Stimulated activated effector memory CD8-positive, alpha-beta T cell treated with anti-CD3 and anti-CD28 coated beads, Interleukin-12 subunit alpha, Interleukin-12 subunit beta, amount 100 ng/mL, for 72 hours (primary cell): ENCODE measurements around the gene PGC.

Experiments used
- ATAC-seq: fragments of 150-1000 bp; cut with Tn5 transposase; 2 replicates; pipeline ENCODE4 v1.10.0; 2021
- DNase-seq, 2 donors: peaks; one replicate each; pipeline ENCODE4 v3.0.0; 2021 to 2022; ENCODE audit warnings: low spot score in 2 of 2
- H3K27ac Mint-ChIP-seq: one replicate; pipeline ENCODE4 v1.8.0; 2022; ENCODE audit warnings: mild to moderate bottlenecking, mixed read lengths
- H3K36me3 Mint-ChIP-seq: one replicate; pipeline ENCODE4 v1.8.0; 2022; ENCODE audit warnings: mild to moderate bottlenecking, mixed read lengths
- H3K4me1 Mint-ChIP-seq: one replicate; pipeline ENCODE4 v1.8.0; 2022; ENCODE audit warnings: mixed read lengths
- H3K4me3 Mint-ChIP-seq: one replicate; pipeline ENCODE4 v1.8.0; 2022; ENCODE audit warnings: mild to moderate bottlenecking, mixed read lengths
- H3K9me3 Mint-ChIP-seq: one replicate; pipeline ENCODE4 v1.8.0; 2022; ENCODE audit warnings: mixed read lengths

Gene PGC

DNA sequence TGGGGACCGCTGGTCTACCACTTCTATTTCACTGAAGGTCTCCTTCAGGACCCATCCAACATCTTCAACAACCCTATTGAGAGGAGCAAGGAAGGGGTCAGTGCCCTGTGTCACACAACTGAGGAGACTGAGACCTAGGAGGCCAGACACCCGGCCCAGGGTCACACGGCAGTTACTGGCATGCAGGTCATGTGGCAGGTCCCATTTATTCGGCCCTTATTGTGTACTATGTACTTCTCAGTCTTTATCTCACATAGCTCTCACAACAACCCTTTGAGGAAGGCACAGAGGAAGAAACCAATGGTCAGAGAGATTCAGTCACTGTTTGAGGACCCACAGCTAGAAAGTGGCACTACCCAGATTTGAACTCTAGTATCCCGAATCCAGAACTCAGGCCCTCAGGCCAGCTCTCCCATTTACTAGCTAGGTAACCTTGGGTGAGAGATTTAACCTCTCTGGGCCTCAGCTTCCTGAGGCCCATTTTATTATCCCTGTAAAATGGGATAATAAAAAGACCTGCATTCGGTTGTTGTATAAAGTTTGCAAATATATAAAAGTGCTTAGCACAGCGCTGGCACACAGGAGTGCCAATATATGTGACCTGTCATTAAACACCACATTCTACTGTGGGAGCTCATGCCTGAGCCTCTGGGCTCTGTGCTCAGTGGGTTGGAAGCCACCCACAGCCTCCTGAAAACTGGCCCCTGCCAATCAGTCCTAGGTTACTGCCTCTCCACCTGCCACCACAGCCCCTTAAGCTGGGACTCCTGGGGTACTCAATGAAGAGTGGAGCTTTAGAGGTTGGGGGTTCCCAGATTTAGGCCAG lies 27.5 kb downstream of the PGC start:
- Mint-ChIP-seq H3K4me1 (peaks cover 54% of the 10 kb centered on the region), H3K4me3 (no peak overlapping the region), H3K9me3 (no peaks in the 10 kb centered on the region), H3K36me3 (no peaks in the 10 kb centered on the region), H3K27ac (peak overlapping the region; percentile 33)
- ATAC-seq = no peak
- no peak for DNase-seq

DNA sequence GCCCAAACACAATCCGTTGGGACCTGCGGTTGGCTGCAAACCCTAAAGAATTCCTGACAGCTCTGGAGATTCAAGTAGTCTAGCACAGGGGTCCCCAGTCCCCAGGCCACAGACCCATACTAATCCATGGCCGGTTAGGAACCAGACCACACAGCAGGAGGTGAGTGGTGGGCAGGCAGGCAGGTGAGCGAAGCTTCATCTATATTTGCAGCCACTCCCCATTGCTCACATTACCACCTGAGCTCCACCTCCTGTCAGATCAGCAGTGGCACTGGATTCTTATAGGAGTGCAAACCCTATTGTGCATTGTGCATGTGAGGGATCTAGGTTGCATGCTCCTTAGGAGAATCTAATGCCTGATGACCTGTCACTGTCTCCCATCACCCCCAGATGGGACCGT lies 28.4 kb downstream of the PGC start:
- no peak for ATAC-seq
- Mint-ChIP-seq H3K4me1 (peaks cover 53% of the 10 kb centered on the region), H3K27ac (no peak overlapping the region)

DNA sequence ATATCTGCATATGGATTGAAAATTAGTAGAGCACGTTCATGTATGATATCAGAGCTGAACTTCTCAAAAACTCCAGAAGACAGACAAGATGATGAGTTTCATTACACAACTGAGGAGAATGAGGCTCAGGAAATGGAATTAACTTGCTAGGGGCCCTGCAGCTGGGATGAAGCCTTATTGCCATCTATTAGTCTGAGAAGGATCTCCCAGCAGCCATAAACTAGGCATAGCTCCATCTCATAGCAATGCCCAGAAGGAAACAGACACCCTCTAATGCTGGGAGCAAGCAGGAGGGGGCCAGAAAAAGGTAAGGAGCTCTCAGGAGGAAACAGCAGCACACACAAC lies 29.8 kb downstream of the PGC start:
- no peaks in the 10 kb centered on the region for H3K36me3 Mint-ChIP-seq
- no peak overlapping the region for H3K4me3 Mint-ChIP-seq
- peaks cover 60% of the 10 kb centered on the region for H3K4me1 Mint-ChIP-seq
- H3K27ac Mint-ChIP-seq = peak overlapping the region; percentile 58
- no peak for ATAC-seq
- no peaks in the 10 kb centered on the region for H3K9me3 Mint-ChIP-seq
- DNase-seq = no peak

More for the DNA sequence above, 28.4 kb downstream of the PGC start:
- DNase-seq = no peak
- Mint-ChIP-seq H3K4me3 (no peak overlapping the region), H3K36me3 (no peaks in the 10 kb centered on the region), H3K9me3 (no peaks in the 10 kb centered on the region)

DNA sequence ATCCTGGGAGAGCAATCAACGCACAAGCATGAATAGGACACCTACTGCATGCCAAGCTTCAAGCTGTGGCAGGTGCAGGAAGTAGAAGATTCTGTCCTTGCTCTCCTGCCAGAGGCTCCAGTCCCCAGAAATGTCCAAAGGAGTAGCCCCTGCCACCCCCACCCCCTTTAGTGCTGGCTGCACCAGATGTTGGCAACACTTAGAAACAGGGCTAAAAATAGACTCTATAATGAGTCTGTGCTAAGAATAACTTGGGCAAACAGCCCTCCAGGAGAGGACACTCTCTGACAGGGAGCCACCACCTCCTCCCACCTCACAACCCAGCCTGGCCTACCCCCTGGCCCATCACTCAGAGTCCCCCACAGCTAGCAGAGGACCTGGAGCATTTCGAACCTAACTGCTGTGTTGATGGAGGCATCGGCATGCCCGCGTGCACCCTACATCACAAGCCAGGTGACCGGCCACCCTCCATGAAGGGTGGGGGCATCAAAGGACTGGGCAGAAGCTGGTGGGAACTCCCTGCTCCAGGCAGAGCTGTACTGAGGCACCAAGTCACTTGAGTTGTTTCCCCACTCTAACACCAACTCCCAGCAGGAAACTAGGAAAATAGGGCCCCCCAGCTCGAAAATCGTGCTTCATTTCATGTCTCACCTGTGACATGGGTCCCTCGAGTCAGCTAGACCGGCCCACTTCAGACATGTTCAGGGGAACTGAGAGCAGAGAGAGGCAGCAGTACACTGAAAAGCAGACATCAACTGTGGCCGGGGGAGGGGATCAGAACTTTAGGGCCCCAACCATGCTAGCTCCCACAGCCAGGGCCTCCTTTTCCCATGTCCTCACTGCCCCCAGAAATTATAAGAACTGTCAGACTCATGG lies 30.4 kb downstream of the PGC start:
- H3K4me1 Mint-ChIP-seq = peaks cover 60% of the 10 kb centered on the region

DNA sequence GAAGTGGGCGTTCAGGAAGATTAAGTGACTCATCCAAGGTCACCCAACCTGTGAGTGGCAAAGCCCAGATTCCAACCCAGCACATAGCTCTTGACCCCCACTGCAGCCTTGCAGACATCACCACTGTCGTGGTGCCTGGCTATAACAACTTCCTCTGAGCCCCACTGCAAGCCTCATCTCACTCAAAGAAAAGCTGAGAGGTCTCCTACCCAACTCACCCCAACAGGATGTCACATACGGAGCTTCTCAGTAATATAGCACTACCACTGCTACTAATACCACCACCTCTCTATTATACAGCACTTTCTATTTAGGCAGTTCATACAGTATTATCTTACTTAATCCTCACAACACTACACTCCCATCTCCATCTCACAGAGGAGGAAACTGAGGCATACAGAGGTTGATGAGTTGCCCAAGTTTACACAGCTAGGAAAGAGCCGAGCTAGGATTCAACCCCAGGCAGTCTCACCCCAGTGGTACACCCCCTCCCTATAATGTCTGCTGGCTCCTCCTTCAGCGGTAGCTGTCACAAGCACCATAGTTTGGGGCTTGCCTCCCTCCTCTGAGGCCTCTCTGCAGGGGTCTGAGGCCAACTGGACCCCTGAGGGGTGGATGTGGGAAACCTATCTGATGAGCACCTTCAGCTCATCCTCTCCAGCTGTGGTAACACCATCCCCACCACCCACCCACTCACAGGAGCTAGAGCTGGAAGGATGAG lies 31.2 kb downstream of the PGC start:
- peak; percentile 74 for ATAC-seq

More for the DNA sequence above, 30.4 kb downstream of the PGC start:
- DNase-seq (no peak), ATAC-seq (no peak)
- no peaks in the 10 kb centered on the region for H3K9me3 Mint-ChIP-seq
- peak overlapping the region; percentile 58 for H3K27ac Mint-ChIP-seq
- no peaks in the 10 kb centered on the region for H3K36me3 Mint-ChIP-seq
- H3K4me3 Mint-ChIP-seq = peak overlapping the region; percentile 2

GRCh38 chr6:41714556-41715273 lies 32.5 kb downstream of the PGC start:
- Mint-ChIP-seq H3K36me3 (peaks cover 11% of the 10 kb centered on the region), H3K4me1 (peaks cover 48% of the 10 kb centered on the region), H3K4me3 (no peak overlapping the region), H3K27ac (peak overlapping the region; percentile 88), H3K9me3 (no peaks in the 10 kb centered on the region)
- no peak for DNase-seq
- ATAC-seq = no peak

More for the DNA sequence above, 31.2 kb downstream of the PGC start:
- Mint-ChIP-seq H3K4me3 (peak overlapping the region; percentile 2), H3K9me3 (no peaks in the 10 kb centered on the region), H3K27ac (peak overlapping the region; percentile 58), H3K36me3 (peaks cover under 1% of the 10 kb centered on the region), H3K4me1 (peaks cover 52% of the 10 kb centered on the region)
- no peak for DNase-seq

- Mint-ChIP-seq H3K4me3 (peak overlapping the region; percentile 21), H3K4me1 (peaks cover 49% of the 10 kb centered on the region), H3K36me3 (peaks cover 11% of the 10 kb centered on the region), H3K27ac (peak overlapping the region; percentile 88), H3K9me3 (no peaks in the 10 kb centered on the region)
- ATAC-seq (peak; percentile 89), DNase-seq (peak; percentile 12 to 66)
Observed at GRCh38 chr6:41713650-41714291, 33.4 kb downstream of the PGC start.

- peak overlapping the region; percentile 61 for H3K27ac Mint-ChIP-seq
- DNase-seq (no peak), ATAC-seq (no peak)
- H3K36me3 Mint-ChIP-seq = peaks cover 11% of the 10 kb centered on the region
- H3K9me3 Mint-ChIP-seq = no peaks in the 10 kb centered on the region
- peak overlapping the region; percentile 21 for H3K4me3 Mint-ChIP-seq
- peaks cover 55% of the 10 kb centered on the region for H3K4me1 Mint-ChIP-seq
Observed at GRCh38 chr6:41713159-41713649, 34.0 kb downstream of the PGC start.

DNA sequence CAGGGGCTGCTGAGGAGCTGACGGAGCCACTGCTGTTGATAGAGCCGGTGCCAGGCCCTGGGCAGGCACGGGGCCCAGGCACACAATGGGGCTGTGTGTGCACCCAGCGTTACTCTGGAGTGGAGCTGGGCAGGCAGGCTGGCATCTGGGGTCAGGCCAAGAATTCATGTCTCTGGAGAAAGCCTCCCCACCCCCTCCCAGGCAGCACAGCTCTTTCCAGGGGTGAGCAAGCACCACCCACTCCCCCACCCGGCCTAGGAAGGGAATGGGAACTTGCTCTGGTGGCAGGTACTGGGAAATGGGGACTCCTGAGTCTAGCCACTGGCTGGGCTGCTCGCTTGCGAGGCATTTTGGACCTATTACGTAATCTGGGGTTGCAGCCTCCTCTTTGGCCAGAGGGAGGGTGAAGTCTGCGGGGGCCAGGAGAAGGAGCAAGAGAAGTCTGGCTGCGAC lies 34.5 kb downstream of the PGC start:
- Mint-ChIP-seq H3K9me3 (no peaks in the 10 kb centered on the region), H3K36me3 (peaks cover 11% of the 10 kb centered on the region), H3K4me1 (peaks cover 58% of the 10 kb centered on the region), H3K4me3 (no peak overlapping the region), H3K27ac (peak overlapping the region; percentile 34)
- DNase-seq (no peak), ATAC-seq (no peak)

DNA sequence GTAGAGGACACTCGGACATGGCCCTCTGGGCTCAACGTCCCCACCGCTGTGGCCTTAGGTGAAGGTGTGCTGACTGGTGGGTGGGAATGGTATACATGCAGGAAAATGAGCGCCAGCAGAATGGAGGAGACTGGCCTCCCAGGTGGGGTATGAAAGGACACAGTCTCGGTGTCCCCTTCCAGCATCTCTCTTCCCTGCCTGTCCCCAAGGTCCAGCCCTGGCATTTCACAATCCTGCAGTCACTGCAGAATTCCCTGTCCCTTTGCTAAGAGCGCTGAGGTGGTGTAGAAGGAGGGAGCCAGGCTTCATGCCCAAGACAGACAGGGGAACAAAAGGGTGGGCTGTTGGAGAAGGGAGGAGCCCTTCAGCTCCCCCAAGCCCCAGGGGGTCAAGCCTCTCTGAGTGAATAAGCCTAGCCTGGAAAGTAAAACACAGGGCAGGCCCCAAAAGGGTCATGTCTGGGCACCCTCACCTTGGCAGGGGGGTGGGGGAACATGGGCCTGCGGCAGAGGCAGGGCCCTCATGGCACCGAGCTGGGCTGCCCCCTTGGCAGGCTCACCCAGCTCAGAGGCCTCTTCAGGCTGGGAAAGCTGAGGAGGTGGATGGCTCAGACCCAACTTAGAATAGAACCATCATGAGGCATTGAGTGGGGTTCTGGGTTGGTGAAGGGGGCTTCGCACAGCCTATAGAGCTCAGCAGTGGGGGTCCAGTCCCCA lies 35.7 kb downstream of the PGC start:
- H3K9me3 Mint-ChIP-seq = no peaks in the 10 kb centered on the region
- DNase-seq = no peak
- H3K36me3 Mint-ChIP-seq = peaks cover 18% of the 10 kb centered on the region
- no peak overlapping the region for H3K27ac Mint-ChIP-seq
- H3K4me1 Mint-ChIP-seq = peaks cover 58% of the 10 kb centered on the region
- H3K4me3 Mint-ChIP-seq = no peak overlapping the region
- ATAC-seq = no peak

DNA sequence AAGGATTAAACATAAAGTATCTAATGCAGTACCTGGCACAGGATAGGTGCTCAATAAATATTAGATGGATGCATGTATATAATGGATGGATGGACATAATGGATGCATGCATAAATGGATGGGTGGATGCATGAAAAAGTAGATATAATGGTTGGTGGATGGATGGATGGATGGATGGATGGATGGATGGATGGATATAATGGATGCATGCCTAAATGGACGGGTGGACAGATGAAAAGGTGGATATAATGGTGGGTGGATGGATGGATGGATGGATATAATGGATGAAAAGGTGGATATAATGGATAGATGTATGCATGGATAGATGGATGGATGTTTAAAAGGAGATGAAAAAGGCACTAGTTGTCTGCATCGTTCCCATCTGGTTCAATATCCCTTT lies 37.8 kb downstream of the PGC start:
- H3K4me3 Mint-ChIP-seq = no peak overlapping the region
- no peak for DNase-seq
- no peak overlapping the region for H3K27ac Mint-ChIP-seq
- peaks cover 64% of the 10 kb centered on the region for H3K4me1 Mint-ChIP-seq
- no peak for ATAC-seq
- no peaks in the 10 kb centered on the region for H3K9me3 Mint-ChIP-seq
- H3K36me3 Mint-ChIP-seq = peaks cover 18% of the 10 kb centered on the region

DNA sequence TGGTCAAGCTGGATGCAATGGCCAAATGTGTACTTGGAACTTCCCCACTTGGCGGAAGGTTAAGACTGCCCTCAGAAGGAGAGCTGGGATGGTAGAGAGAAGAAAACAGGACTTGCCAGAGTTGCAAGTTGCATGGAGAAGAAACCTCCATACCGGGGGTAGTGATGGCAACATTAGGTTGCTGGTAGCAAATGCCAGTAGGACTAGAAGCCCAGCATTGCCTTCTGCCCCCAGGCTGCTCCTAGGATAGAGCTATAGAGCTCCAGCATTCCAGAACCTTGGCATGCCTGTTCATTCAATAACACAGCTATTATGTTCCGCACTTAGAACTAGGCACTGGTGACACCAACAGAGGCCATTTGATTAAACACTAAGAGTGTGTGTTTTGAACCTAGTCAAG lies 38.3 kb downstream of the PGC start:
- H3K9me3 Mint-ChIP-seq = no peaks in the 10 kb centered on the region
- H3K4me1 Mint-ChIP-seq = peaks cover 64% of the 10 kb centered on the region
- DNase-seq (no peak), ATAC-seq (no peak)
- no peak overlapping the region for H3K4me3 Mint-ChIP-seq
- peak overlapping the region; percentile 98 for H3K27ac Mint-ChIP-seq
- peaks cover 18% of the 10 kb centered on the region for H3K36me3 Mint-ChIP-seq

DNA sequence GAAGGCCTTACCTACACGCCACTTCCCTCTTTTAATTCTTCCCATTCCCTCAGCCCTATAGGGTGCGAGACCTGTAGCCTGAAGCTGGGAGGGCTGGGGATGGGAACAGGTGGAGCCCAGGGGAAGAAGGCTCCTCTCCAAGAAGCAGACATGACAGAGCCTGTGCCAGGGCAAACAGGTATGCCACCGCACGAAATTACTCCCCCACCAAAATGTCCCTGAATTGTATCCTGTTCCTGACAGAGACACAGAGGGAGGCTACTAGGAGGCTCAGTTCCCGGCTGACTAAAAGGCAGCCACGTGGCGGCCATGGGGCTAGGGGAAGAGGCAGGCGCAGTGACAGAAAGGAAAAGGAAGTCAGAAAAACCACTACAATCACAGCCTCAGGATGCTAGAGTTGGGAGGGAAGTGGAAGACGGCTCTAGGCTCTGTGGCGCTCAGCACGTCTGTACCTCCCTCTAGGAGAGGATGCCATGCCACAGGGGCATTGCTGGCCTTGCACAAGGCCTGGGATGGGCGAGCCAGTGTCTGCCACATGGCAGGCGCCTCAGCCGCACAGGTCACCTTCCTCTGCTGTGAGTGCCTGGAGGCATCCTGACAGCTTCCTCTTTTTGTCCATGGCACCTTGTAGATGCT lies 39.5 kb downstream of the PGC start:
- Mint-ChIP-seq H3K27ac (peak overlapping the region; percentile 98), H3K9me3 (no peaks in the 10 kb centered on the region), H3K36me3 (peaks cover 18% of the 10 kb centered on the region), H3K4me1 (peaks cover 56% of the 10 kb centered on the region), H3K4me3 (peak overlapping the region; percentile 67)
- peak; percentile 2 for ATAC-seq
- DNase-seq = no peak
